Liver (tissue), 3 donors: ENCODE data around the gene GPR37.

Source experiments
- EGR1 ChIP-seq, 2 donors: IDR thresholded peaks; 2 replicates each; pipeline ENCODE4 v1.6.1; 2016 to 2018; ENCODE audit warnings: antibody characterized with exemption in 2 of 2, low read depth in 2 of 2
- FOXA1 ChIP-seq: IDR thresholded peaks from 2 replicates; pipeline ENCODE4 v1.6.1; 2016; ENCODE audit warnings: antibody characterized with exemption
- GABPA ChIP-seq, 2 donors: IDR thresholded peaks in 1 of 2; conservative IDR thresholded peaks in 1 of 2; 2 replicates each; pipeline ENCODE4 v1.6.1; 2016; ENCODE audit warnings: antibody characterized with exemption in 2 of 2, mild to moderate bottlenecking in 1 of 2, moderate library complexity in 1 of 2
- HNF4G ChIP-seq: IDR thresholded peaks from 2 replicates; pipeline ENCODE4 v1.6.1; 2016; ENCODE audit warnings: antibody characterized with exemption
- JUND ChIP-seq, 2 donors: IDR thresholded peaks; 2 replicates each; pipeline ENCODE4 v1.6.1; 2016; ENCODE audit warnings: antibody characterized with exemption in 2 of 2
- MAX ChIP-seq: IDR thresholded peaks from 2 replicates; pipeline ENCODE4 v1.6.1; 2016; ENCODE audit warnings: antibody characterized with exemption
- RAD21 ChIP-seq, 2 donors: IDR thresholded peaks; 2 replicates each; pipeline ENCODE4 v1.6.1; 2016; ENCODE audit warnings: antibody characterized with exemption in 2 of 2, mild to moderate bottlenecking in 2 of 2
- RXRA ChIP-seq, 2 donors: IDR thresholded peaks; 2 replicates each; pipeline ENCODE4 v1.6.1; 2017 to 2018; ENCODE audit warnings: antibody characterized with exemption in 2 of 2, mild to moderate bottlenecking in 1 of 2
- SP1 ChIP-seq: IDR thresholded peaks from 2 replicates; pipeline ENCODE4 v1.6.1; 2018; ENCODE audit warnings: antibody characterized with exemption, mild to moderate bottlenecking
- TAF1 ChIP-seq: conservative IDR thresholded peaks from 2 replicates; pipeline ENCODE4 v1.6.1; 2016; ENCODE audit warnings: antibody characterized with exemption, mild to moderate bottlenecking
- YY1 ChIP-seq: IDR thresholded peaks from 2 replicates; pipeline ENCODE4 v1.6.1; 2016; ENCODE audit warnings: antibody characterized with exemption, mild to moderate bottlenecking
- TF ChIP-seq, protein P1 (sequence below): fragments of 150-350 bp; IDR thresholded peaks from 2 replicates; pipeline ENCODE4 v1.5.1; 2017; ENCODE audit warnings: improper control_type of control experiment, low read depth, low read length; ENCODE audit not compliant: missing input control
- TF ChIP-seq, protein P2 (sequence below): IDR thresholded peaks from 2 replicates; pipeline ENCODE4 v1.6.1; 2016; ENCODE audit warnings: antibody characterized with exemption
- TF ChIP-seq, protein P3 (sequence below): IDR thresholded peaks from 2 replicates; pipeline ENCODE4 v1.6.1; 2016; ENCODE audit warnings: antibody characterized with exemption
- donor health status: healthy.
- donor health status: healthy.

DNA sequence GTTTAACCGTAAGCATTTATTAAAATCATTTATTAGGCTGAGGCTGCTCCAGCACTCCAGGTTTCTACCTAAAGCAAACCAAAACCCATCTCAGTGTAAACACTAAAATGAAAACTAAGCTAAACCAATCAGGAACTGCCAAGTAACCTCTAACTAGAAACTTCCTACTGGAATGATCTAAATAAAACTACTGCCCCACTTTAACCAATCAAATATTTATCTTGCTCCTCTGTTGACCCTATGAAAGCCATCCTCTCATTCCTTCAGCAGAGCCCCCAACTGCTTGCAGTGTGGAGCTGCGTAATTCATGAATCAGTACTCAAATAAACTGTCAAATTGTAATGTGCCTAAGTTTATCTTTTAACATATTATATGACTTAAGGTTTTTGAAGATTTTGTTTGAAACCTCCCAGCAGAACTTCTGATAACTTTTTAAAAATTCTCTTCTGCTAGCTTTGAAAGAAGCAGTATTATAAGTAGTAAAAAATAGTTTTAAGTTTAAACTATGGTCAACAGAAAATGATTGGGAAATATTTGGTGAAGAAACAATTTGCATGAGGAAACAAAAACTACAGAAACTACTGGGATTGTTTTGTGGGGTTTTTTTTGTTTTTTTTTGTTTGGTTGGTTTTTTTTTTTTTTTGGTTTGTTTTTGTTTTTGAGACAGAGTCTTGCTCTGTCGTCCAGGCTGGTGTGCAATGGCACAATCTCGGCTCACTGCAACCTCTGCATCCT lies 47.4 kb downstream of the GPR37 start:
- TF ChIP-seq MAX: no peak
- TF ChIP-seq, protein P1, sequence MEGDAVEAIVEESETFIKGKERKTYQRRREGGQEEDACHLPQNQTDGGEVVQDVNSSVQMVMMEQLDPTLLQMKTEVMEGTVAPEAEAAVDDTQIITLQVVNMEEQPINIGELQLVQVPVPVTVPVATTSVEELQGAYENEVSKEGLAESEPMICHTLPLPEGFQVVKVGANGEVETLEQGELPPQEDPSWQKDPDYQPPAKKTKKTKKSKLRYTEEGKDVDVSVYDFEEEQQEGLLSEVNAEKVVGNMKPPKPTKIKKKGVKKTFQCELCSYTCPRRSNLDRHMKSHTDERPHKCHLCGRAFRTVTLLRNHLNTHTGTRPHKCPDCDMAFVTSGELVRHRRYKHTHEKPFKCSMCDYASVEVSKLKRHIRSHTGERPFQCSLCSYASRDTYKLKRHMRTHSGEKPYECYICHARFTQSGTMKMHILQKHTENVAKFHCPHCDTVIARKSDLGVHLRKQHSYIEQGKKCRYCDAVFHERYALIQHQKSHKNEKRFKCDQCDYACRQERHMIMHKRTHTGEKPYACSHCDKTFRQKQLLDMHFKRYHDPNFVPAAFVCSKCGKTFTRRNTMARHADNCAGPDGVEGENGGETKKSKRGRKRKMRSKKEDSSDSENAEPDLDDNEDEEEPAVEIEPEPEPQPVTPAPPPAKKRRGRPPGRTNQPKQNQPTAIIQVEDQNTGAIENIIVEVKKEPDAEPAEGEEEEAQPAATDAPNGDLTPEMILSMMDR: no peak
- TF ChIP-seq EGR1 (IDR thresholded peaks at IDR 0.05; ENCODE audit: low read depth in 2 of 2): no peak
- TF ChIP-seq FOXA1: no peak
- TF ChIP-seq TAF1: peak; percentile 70
- TF ChIP-seq RAD21 (IDR thresholded peaks at IDR 0.05): peak; percentile 9 to 41
- no peak for TF ChIP-seq HNF4G
- no peak for TF ChIP-seq JUND (IDR thresholded peaks at IDR 0.05)
- TF ChIP-seq, protein P2, sequence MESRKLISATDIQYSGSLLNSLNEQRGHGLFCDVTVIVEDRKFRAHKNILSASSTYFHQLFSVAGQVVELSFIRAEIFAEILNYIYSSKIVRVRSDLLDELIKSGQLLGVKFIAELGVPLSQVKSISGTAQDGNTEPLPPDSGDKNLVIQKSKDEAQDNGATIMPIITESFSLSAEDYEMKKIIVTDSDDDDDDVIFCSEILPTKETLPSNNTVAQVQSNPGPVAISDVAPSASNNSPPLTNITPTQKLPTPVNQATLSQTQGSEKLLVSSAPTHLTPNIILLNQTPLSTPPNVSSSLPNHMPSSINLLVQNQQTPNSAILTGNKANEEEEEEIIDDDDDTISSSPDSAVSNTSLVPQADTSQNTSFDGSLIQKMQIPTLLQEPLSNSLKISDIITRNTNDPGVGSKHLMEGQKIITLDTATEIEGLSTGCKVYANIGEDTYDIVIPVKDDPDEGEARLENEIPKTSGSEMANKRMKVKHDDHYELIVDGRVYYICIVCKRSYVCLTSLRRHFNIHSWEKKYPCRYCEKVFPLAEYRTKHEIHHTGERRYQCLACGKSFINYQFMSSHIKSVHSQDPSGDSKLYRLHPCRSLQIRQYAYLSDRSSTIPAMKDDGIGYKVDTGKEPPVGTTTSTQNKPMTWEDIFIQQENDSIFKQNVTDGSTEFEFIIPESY: no peak
- TF ChIP-seq, protein P3, sequence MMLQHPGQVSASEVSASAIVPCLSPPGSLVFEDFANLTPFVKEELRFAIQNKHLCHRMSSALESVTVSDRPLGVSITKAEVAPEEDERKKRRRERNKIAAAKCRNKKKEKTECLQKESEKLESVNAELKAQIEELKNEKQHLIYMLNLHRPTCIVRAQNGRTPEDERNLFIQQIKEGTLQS: no peak
- TF ChIP-seq SP1: peak; percentile 90
- TF ChIP-seq YY1: no peak
- no peak for TF ChIP-seq GABPA (IDR thresholded peaks at IDR 0.05 in 1 of 2, conservative IDR thresholded peaks at IDR 0.05 in 1 of 2)
- peak; percentile 8 to 52 for TF ChIP-seq RXRA (IDR thresholded peaks at IDR 0.05)
